SHP77 (cell line): Measurements from ENCODE around the gene CTPS1.

Experiments used
- DNase-seq, 2 experiments: peaks; one replicate each; lab custom pipeline; 2025; lab: John Stamatoyannopoulos, UW

CTPS1 gene

GRCh38 chr1:40979241-40980067 is at the start of gene CTPS1:
Gene CTPS1, plus strand, starts transcription at chr1:40979696. Its CDS starts 3,595 bp downstream, at chr1:40983291.
- DNase-seq: peak; percentile 84 to 93

GRCh38 chr1:40930174-40930964 is 49.1 kb upstream of the CTPS1 start:
- DNase-seq: peak in 1 of 2 experiments; percentile 2

GRCh38 chr1:40931601-40932000 is 47.9 kb upstream of the CTPS1 start:
- no peak for DNase-seq

GRCh38 chr1:40932006-40932405 is 47.5 kb upstream of the CTPS1 start:
- no peak for DNase-seq

- no peak for DNase-seq
Observed at GRCh38 chr1:40936931-40937339, 42.6 kb upstream of the CTPS1 start.

- DNase-seq: no peak
Observed at GRCh38 chr1:40938393-40938792, 41.1 kb upstream of the CTPS1 start.

GRCh38 chr1:40939320-40940059 is 40.0 kb upstream of the CTPS1 start:
- no peak for DNase-seq

- no peak for DNase-seq
Observed at GRCh38 chr1:40944326-40944725, 35.2 kb upstream of the CTPS1 start.

- DNase-seq: no peak
Observed at GRCh38 chr1:40944841-40945430, 34.6 kb upstream of the CTPS1 start.

- DNase-seq: no peak
Observed at GRCh38 chr1:40945491-40945973, 34.0 kb upstream of the CTPS1 start.

GRCh38 chr1:40948741-40949443 is 30.6 kb upstream of the CTPS1 start:
- peak; percentile 23 to 33 for DNase-seq

- DNase-seq: no peak
Observed at GRCh38 chr1:40949563-40949962, 29.9 kb upstream of the CTPS1 start.

- peak; percentile 29 to 46 for DNase-seq
Observed at GRCh38 chr1:40951943-40952743, 27.4 kb upstream of the CTPS1 start.

- no peak for DNase-seq
Observed at GRCh38 chr1:40952744-40953315, 26.7 kb upstream of the CTPS1 start.

GRCh38 chr1:40954626-40955025 is 24.9 kb upstream of the CTPS1 start:
- DNase-seq: no peak

GRCh38 chr1:40955266-40955665 is 24.2 kb upstream of the CTPS1 start:
- DNase-seq: no peak

- no peak for DNase-seq
Observed at GRCh38 chr1:40956407-40956806, 23.1 kb upstream of the CTPS1 start.

GRCh38 chr1:40958210-40958609 is 21.3 kb upstream of the CTPS1 start:
- DNase-seq: no peak

GRCh38 chr1:40965531-40965930 is 14.0 kb upstream of the CTPS1 start:
- no peak for DNase-seq

GRCh38 chr1:40966417-40966816 is 13.1 kb upstream of the CTPS1 start:
- no peak for DNase-seq
